Spleen (tissue), 7 donors: ENCODE data around the gene PBX1.

Experiments used
- CTCF ChIP-seq, 11 experiments: fragments of 200-600 bp in 7 of 11; fragments of 450-650 bp in 4 of 11; sonication (generic) in 4 of 11; IDR thresholded peaks in 8 of 11; conservative IDR thresholded peaks in 3 of 11; 1 replicate in 7 of 11; 2 replicates in 4 of 11; pipeline versions ENCODE4 v1.4.0 to v1.8.0; 2016 to 2021; ENCODE audit warnings: antibody characterized with exemption in 11 of 11, inconsistent platforms in 4 of 11, mild to moderate bottlenecking in 1 of 11
- POLR2A ChIP-seq, 3 donors: fragments of 450-650 bp; IDR thresholded peaks; one replicate each; pipeline ENCODE4 v1.5.1; 2017; ENCODE audit warnings: antibody characterized with exemption in 3 of 3, mild to moderate bottlenecking in 1 of 3
- donor health status: DM: no; HTN: no; CAD: no; lungs with moderate emphysema.
- donor health status: DM: no; HTN: no; CAD: no.
- donor health status: DM: no; HTN: no; CAD: no.

GRCh38 chr1:164863056-164863455, 304.1 kb downstream of the PBX1 start:
- TF ChIP-seq CTCF (IDR thresholded peaks at IDR 0.05 in 8 of 11, conservative IDR thresholded peaks at IDR 0.05 in 3 of 11) (no peak), POLR2A (IDR thresholded peaks at IDR 0.05) (no peak)
